CD14-positive monocyte (primary cell): ENCODE data around the gene PER1. TPM values are rescaled to one million over a fixed set of nuclear protein-coding genes. Genes with fewer than 3 reads are reported as not detected.

Source experiments
- DNase-seq, 3 donors: peaks; one replicate each; pipeline ENCODE4 v3.0.0-alpha.2; 2011 to 2022
- H2AFZ ChIP-seq: 2 replicates; pipeline ENCODE4 v1.6.0; 2012; ENCODE audit warnings: mild to moderate bottlenecking, low read depth, low read length, inconsistent platforms; ENCODE audit not compliant: insufficient read depth, poor library complexity, severe bottlenecking
- H3K27ac ChIP-seq, 2 donors: 1 replicate in 1 of 2; 2 replicates in 1 of 2; pipeline ENCODE4 v1.5.1; 2012 to 2013; ENCODE audit warnings: low read length in 2 of 2, control low read depth in 1 of 2, inconsistent platforms in 1 of 2, low read depth in 1 of 2, mild to moderate bottlenecking in 1 of 2
- H3K27me3 ChIP-seq, 2 donors: one replicate each; pipeline versions ENCODE4 v1.6.0 to v1.6.1; 2011 to 2013; ENCODE audit warnings: low read length in 2 of 2; ENCODE audit not compliant: control insufficient read depth in 2 of 2, insufficient read depth in 2 of 2
- H3K36me3 ChIP-seq, 2 donors: replicated peaks in 1 of 2; 1 replicate in 1 of 2; 2 replicates in 1 of 2; pipeline versions ENCODE4 v1.5.1 to v1.6.1; 2012 to 2013; ENCODE audit warnings: low read length in 2 of 2, control low read depth in 1 of 2, inconsistent platforms in 1 of 2, mild to moderate bottlenecking in 1 of 2; ENCODE audit not compliant: insufficient read depth in 2 of 2, control insufficient read depth in 1 of 2
- H3K4me1 ChIP-seq, 2 donors: 1 replicate in 1 of 2; 2 replicates in 1 of 2; pipeline versions ENCODE4 v1.5.1 to v1.6.1; 2012 to 2013; ENCODE audit warnings: low read length in 2 of 2, control low read depth in 1 of 2, inconsistent platforms in 1 of 2, mild to moderate bottlenecking in 1 of 2, moderate library complexity in 1 of 2; ENCODE audit not compliant: insufficient read depth in 2 of 2, control insufficient read depth in 1 of 2
- H3K4me2 ChIP-seq: replicated peaks from 2 replicates; pipeline ENCODE3; 2012; ENCODE audit warnings: low read length, moderate library complexity, mild to moderate bottlenecking; ENCODE audit not compliant: poor library complexity, severe bottlenecking; ENCODE audit errors: extremely low read depth
- H3K4me3 ChIP-seq, 3 experiments: fragments of 200-600 bp in 1 of 3; sonication (generic) in 1 of 3; replicated peaks in 1 of 3; 1 replicate in 2 of 3; 2 replicates in 1 of 3; pipeline ENCODE4 v1.5.1; 2011 to 2013; ENCODE audit warnings: low read length in 3 of 3, mild to moderate bottlenecking in 3 of 3, control low read depth in 2 of 3, low read depth in 2 of 3, inconsistent platforms in 1 of 3, moderate library complexity in 1 of 3
- H3K79me2 ChIP-seq: 2 replicates; pipeline ENCODE4 v1.6.0; 2012; ENCODE audit warnings: mild to moderate bottlenecking, control low read depth, inconsistent platforms, low read length, moderate library complexity; ENCODE audit not compliant: insufficient read depth
- H3K9ac ChIP-seq: 2 replicates; pipeline ENCODE4 v1.6.0; 2017; ENCODE audit warnings: low read length, mild to moderate bottlenecking; ENCODE audit not compliant: insufficient read depth, poor library complexity, severe bottlenecking
- H3K9me3 ChIP-seq, 2 donors: replicated peaks in 1 of 2; 1 replicate in 1 of 2; 2 replicates in 1 of 2; pipeline versions ENCODE4 v1.5.1 to v1.6.1; 2012 to 2013; ENCODE audit warnings: low read length in 2 of 2, control low read depth in 1 of 2; ENCODE audit not compliant: control insufficient read depth in 1 of 2, insufficient read depth in 1 of 2
- H4K20me1 ChIP-seq: 2 replicates; pipeline ENCODE4 v1.6.0; 2012; ENCODE audit warnings: mild to moderate bottlenecking, low read length, control low read depth, moderate library complexity; ENCODE audit not compliant: insufficient read depth
- H3K27ac Mint-ChIP-seq, 7 donors: one replicate each; pipeline ENCODE4 v1.8.0; 2020; ENCODE audit warnings: mild to moderate bottlenecking in 7 of 7, mixed read lengths in 7 of 7, moderate library complexity in 6 of 7, inconsistent platforms in 2 of 7
- H3K27me3 Mint-ChIP-seq, 3 donors: one replicate each; pipeline ENCODE4 v1.8.0; 2021 to 2022; ENCODE audit warnings: low read depth in 3 of 3, mild to moderate bottlenecking in 3 of 3, mixed read lengths in 3 of 3, moderate library complexity in 3 of 3, inconsistent platforms in 1 of 3
- H3K36me3 Mint-ChIP-seq, 2 donors: one replicate each; pipeline ENCODE4 v1.8.0; 2020; ENCODE audit warnings: mixed read lengths in 2 of 2, inconsistent platforms in 1 of 2, mild to moderate bottlenecking in 1 of 2
- H3K4me1 Mint-ChIP-seq: one replicate; pipeline ENCODE4 v1.8.0; 2020; ENCODE audit warnings: mild to moderate bottlenecking, mixed read lengths
- H3K4me3 Mint-ChIP-seq, 2 donors: one replicate each; pipeline ENCODE4 v1.8.0; 2020; ENCODE audit warnings: mild to moderate bottlenecking in 2 of 2, mixed read lengths in 2 of 2, moderate library complexity in 1 of 2
- H3K9me3 Mint-ChIP-seq, 7 donors: one replicate each; pipeline ENCODE4 v1.8.0; 2020 to 2022; ENCODE audit warnings: mixed read lengths in 7 of 7, mild to moderate bottlenecking in 6 of 7, moderate library complexity in 6 of 7, inconsistent platforms in 2 of 7
- CTCF ChIP-seq: fragments of 200-600 bp; IDR thresholded peaks from one replicate; pipeline ENCODE4 v1.8.0; 2022; ENCODE audit warnings: antibody characterized with exemption, mild to moderate bottlenecking
- WGBS: methylation state at CpG from one replicate; pipeline ENCODE4 v1.1.5; 2013; ENCODE audit warnings: missing lambda C conversion rate; ENCODE audit not compliant: insufficient coverage; 5-methylcytosine and 5-hydroxymethylcytosine counted together
- intact Hi-C, 2 donors: fragments of 100-400 bp; cut with micrococcal nuclease; formaldehyde crosslinking; loops; one replicate each; pipeline versions ENCODE4 v1.15.0 to v1.15.1; 2023
- polyA plus RNA-seq, 3 donors: library from polyadenylated mRNA; depleted of rRNA in 1 of 3; unstranded in 2 of 3; stranded (reverse) in 1 of 3; fragments of 300-500 nt in 2 of 3; fragments of >200 nt in 1 of 3; fragmentation: Illumina TruSeq in 2 of 3; gene quantifications; 1 replicate in 2 of 3; 2 replicates in 1 of 3; pipeline ENCODE4 v1.2.3, GENCODE V29; 2012 to 2021

PER1 gene
- polyA plus RNA-seq, 3 donors = 5.6 to 457 (median 9.6) TPM

GRCh38 chr17:8141741-8142140 lies 10.5 kb downstream of the PER1 start:
- Histone ChIP-seq H3K4me3 (no peak overlapping the region), H3K79me2 (no peaks in the 10 kb centered on the region), H3K27me3 (peaks cover 0 to 7% of the 10 kb centered on the region in 2 donors), H3K36me3 (peaks cover 62 to 68% of the 10 kb centered on the region in 2 donors), H3K9me3 (no peaks in the 10 kb centered on the region), H3K9ac (no peak overlapping the region), H2AFZ (no peak overlapping the region), H3K4me1 (peaks cover 34 to 40% of the 10 kb centered on the region in 2 donors), H3K27ac (no peak overlapping the region), H3K4me2 (no peak overlapping the region), H4K20me1 (peaks cover 80% of the 10 kb centered on the region)
- peak in 1 of 3 donors; percentile 2 for DNase-seq
- Mint-ChIP-seq H3K27me3 (peaks cover 0 to 4% (median under 1%) of the 10 kb centered on the region in 3 donors), H3K4me3 (no peak overlapping the region), H3K27ac (no peak overlapping the region), H3K4me1 (no peaks in the 10 kb centered on the region), H3K36me3 (peaks cover 58 to 67% of the 10 kb centered on the region in 2 donors), H3K9me3 (no peaks in the 10 kb centered on the region)
- 96% methylated on average over 10 of the region's 11 CpGs for WGBS
- intact Hi-C loops = no loop called here
- no peak for TF ChIP-seq CTCF

- intact Hi-C loops = no loop called here
- Mint-ChIP-seq H3K9me3 (no peaks in the 10 kb centered on the region), H3K27ac (peak overlapping the region in 1 of 7 donors; percentile 37), H3K36me3 (peaks cover 51 to 60% of the 10 kb centered on the region in 2 donors), H3K4me1 (no peaks in the 10 kb centered on the region), H3K27me3 (peaks cover 0 to 9% (median 7%) of the 10 kb centered on the region in 3 donors), H3K4me3 (no peak overlapping the region)
- no peak for DNase-seq
- Histone ChIP-seq H3K9me3 (no peaks in the 10 kb centered on the region), H3K79me2 (no peaks in the 10 kb centered on the region), H3K4me1 (peaks cover 34 to 40% of the 10 kb centered on the region in 2 donors), H3K36me3 (peaks cover 55 to 61% of the 10 kb centered on the region in 2 donors), H3K27ac (no peak overlapping the region), H3K27me3 (peaks cover 0 to 10% of the 10 kb centered on the region in 2 donors), H3K4me3 (no peak overlapping the region), H3K9ac (no peak overlapping the region), H3K4me2 (no peak overlapping the region), H2AFZ (no peak overlapping the region), H4K20me1 (peaks cover 73% of the 10 kb centered on the region)
- TF ChIP-seq CTCF = no peak
- WGBS = 100% methylated on average over 5 of the region's 7 CpGs
These were observed 11.2 kb downstream of the PER1 start for GRCh38 chr17:8141045-8141444.
